Right lobe of liver (tissue), 4 donors: ENCODE results near the gene ESPN.

Experiments
- CTCF ChIP-seq, 4 donors: fragments of 200-600 bp in 3 of 4; fragments of 450-650 bp in 1 of 4; IDR thresholded peaks; one replicate each; pipeline versions ENCODE4 v1.5.1 to v1.8.0; 2016 to 2022; ENCODE audit warnings: antibody characterized with exemption in 4 of 4, mild to moderate bottlenecking in 2 of 4
- POLR2A ChIP-seq: fragments of 450-650 bp; IDR thresholded peaks from one replicate; pipeline ENCODE4 v1.6.1; 2017; ENCODE audit warnings: antibody characterized with exemption, mild to moderate bottlenecking
- donor health status: DM: no; HTN: no; CAD: no.
- donor health status: DM: no; HTN: no; CAD: no.
- donor health status: DM: no; HTN: yes; CAD: no.

DNA sequence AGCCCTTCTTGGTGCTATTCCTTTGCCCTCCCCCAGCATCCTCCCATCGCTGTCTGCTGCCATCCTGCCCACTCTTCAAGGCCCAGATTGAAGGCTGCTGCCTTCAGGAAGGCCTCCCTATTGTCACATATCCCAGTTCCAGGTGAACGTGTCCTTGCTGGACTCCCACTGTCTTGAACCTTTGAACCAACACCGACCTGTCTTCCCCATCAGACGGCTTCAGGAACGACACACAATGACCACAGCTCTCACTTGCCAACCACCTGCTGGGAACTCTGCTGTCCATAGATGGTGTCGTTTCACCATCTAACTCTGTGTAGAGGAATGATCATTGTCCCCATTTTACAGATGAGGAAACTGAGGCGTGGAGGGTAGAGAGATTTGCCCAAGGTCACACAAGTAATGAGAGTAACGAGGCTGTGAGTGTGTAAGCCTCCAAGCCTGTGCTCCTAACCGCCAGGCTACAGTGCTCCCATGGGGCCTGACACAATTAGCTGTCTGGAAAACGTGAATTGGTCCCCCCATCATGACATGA lies 76.8 kb downstream of the ESPN start:
- TF ChIP-seq CTCF (IDR thresholded peaks at IDR 0.05) (no peak), POLR2A (no peak)
